ENCODE measurements around the gene ARHGAP30. TPM values are rescaled to one million over a fixed set of nuclear protein-coding genes. Genes with fewer than 3 reads are reported as not detected.

ARHGAP30 gene
- total RNA-seq, 4 donors from 2014 or later, result 6.0 to 46.9 (median 17.6) TPM

DNA sequence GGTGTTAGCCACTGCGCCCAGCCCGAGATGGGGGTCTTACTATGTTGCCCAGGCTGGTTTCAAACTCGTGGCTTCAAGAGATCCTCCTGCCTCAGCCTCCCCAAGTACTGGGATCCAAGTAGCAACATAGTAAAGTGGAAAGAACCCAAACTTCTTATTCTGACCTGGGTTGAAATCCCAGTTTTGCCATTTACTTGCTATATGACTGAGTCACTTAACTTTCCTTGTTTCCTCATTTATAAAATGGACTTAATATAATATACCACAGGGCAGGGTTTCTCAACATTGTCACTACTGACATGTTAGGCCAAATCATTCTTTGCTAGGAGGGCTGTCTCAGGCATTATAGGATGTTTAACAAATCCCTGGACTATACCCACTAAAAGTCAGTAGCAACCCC lies 41.4 kb upstream of the ARHGAP30 start:
- TF ChIP-seq, protein P1, sequence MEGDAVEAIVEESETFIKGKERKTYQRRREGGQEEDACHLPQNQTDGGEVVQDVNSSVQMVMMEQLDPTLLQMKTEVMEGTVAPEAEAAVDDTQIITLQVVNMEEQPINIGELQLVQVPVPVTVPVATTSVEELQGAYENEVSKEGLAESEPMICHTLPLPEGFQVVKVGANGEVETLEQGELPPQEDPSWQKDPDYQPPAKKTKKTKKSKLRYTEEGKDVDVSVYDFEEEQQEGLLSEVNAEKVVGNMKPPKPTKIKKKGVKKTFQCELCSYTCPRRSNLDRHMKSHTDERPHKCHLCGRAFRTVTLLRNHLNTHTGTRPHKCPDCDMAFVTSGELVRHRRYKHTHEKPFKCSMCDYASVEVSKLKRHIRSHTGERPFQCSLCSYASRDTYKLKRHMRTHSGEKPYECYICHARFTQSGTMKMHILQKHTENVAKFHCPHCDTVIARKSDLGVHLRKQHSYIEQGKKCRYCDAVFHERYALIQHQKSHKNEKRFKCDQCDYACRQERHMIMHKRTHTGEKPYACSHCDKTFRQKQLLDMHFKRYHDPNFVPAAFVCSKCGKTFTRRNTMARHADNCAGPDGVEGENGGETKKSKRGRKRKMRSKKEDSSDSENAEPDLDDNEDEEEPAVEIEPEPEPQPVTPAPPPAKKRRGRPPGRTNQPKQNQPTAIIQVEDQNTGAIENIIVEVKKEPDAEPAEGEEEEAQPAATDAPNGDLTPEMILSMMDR (IDR thresholded peaks at IDR 0.05; ENCODE audit: low read depth), result no peak

DNA sequence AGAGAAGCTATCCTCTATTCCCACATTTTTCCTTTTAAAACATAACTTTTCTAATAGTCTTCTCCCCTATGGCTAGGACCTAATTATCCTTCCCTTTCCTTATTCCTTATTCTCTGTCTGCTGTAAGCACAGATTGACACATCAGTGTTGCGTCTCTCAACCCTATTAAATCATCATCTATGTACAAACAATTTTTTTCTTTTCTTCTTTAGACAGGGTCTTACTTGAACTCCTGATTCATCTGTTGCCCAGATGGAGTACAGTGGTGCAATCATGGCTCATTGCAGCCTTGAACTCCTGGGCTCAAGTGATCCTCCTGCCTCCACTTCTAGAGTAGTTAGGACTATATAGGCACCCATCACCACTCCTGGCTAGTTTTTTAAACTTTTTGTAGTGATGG lies 36.7 kb upstream of the ARHGAP30 start:
- TF ChIP-seq, protein P1 (IDR thresholded peaks at IDR 0.05; ENCODE audit: low read depth), result no peak

DNA sequence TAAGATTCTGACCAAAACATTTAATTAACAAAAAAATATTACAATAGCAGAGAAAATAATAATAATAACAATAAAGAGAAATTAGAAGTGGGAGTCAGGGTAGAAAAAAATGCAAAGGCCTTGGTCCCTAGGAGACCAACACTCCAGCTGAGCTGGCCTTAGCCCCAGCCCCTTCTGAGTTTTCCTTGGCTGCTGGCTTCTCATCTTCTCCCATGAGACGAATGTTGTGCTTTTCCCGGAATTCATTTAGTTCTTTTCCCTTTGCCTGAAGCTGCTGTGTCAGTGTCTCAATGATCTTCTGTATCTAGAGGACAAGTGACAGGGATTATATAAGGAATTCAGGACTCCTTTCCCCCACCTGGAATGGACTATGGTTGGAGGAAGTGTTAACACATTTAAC lies 30.9 kb upstream of the ARHGAP30 start:
- TF ChIP-seq, protein P1 (IDR thresholded peaks at IDR 0.05; ENCODE audit: low read depth), result no peak

DNA sequence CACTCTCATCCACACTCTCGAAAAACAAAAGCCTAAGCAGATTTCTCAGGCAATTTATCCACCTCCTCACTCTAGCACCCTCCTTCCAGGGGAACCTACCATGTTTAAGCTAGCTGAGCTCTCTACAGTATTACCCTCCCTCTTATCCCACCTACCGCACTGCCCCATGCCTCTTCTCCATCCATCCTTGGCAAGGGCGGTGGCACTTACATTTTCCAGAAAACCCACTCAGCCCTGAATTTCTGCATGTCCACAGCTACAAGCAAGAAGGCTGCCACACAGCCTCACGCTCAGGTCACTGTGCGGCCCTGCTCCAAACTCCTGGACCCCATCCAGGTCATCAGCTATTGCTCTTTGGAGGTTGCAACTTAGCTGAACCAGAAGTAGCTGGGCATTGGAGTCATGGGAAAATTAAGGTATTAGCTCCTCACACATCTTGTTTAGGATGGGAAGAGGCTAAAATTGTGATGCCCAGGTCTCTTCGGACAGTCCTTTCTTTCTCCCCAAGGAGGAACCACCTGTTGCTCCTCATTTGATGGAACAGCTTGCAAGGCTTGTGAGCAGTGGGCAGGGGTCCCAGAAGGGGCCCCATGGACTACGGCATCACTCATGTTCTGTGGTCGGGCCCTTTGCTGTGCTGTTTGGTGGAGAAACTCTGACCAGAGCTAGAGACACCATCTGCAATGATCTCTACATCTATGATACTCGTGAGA lies 29.6 kb upstream of the ARHGAP30 start:
- TF ChIP-seq, protein P1 (IDR thresholded peaks at IDR 0.05; ENCODE audit: low read depth), result no peak

DNA sequence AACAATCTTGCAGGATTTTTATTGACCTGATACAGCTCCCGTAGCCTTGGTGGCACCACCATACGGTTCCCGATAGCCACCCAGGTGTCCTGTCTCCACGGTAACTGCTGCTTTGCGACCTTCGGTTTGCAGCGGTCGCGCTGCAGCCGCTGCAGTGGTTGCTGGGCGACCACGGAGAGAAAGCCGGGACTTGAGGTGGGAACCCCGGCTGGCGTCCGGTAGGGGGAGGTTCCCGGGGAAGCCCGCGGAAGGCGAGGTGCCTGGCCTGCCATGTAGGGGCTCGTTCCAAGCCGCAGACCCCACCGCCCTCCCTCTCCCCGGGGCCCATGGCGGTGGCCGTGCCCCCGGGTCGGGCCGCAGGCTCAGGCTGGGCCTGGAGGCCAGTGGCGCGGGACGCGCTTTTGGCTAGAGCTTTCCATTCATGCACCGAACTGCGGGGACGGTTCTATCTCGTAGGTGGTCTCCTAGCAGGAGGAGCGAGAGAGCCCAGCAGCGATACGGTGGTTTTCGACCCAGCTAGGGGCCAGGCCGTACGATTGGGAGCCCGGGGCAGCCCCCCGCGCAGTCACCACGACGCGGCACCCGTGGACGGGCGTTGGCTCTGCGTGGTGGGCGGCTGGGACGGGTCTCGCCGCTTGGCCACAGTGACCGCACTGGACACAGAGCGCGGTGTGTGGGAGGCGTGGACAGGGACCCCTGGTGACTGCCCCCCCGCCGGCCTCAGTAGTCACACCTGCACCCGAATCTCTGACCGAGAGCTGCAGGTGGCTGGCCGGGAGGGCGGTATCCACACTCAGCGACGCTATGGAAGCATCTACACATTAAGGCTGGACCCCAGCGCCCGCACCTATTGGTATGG lies 28.7 kb upstream of the ARHGAP30 start, which contains the start of gene KLHDC9:
TSS of gene KLHDC9 (plus strand) at position 152 of the 859 bp plus-strand sequence. CDS start at position 327, 175 bp downstream.
- TF ChIP-seq, protein P1 (IDR thresholded peaks at IDR 0.05; ENCODE audit: low read depth), result no peak

DNA sequence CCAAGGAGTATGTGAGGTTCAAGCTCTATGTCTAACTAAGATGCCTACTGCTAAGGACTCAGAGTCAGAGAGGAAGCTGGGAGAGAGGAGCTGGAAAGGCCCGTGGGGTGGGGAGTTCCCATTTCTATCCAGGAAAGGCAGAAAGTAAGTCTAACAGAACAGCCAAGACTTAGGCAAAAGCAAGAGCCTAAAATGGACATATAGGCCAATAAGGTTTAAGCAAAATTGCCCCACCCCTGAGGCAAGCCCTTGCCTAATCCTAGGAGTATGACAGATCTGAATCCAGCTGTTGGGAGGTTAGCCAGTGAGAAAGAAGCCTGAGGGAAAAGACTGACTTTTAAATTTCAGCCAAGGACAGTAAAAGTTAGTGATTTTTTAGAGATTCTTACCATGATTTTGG lies 26.8 kb upstream of the ARHGAP30 start:
- TF ChIP-seq, protein P1 (IDR thresholded peaks at IDR 0.05; ENCODE audit: low read depth), result no peak

DNA sequence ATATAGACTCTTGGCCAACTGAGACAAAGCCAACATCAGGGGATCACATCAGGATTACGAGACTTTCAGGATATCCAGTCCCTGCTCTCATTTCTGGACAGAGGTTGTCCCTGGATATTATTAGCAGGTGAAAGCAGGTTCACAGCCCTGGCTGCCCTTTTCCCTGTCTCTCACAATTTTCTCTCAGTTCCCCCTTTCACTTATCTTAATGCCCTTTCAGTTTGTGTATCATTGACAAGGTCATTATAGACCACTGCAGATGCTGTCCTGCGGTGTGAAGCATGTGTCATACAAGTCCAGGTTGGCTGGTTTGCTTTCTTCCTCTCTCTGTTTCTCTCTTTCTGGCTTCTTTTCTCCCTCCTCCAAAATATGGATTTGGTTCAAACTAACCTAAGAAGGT lies 26.3 kb upstream of the ARHGAP30 start:
- TF ChIP-seq, protein P1 (IDR thresholded peaks at IDR 0.05; ENCODE audit: low read depth), result no peak

All from subcutaneous adipose tissue (tissue), 4 donors.